SU-DHL-6 (cell line): Measurements from ENCODE around the gene RAMP3.

Source experiments
- EZH2phosphoT487 ChIP-seq: fragments of 200-600 bp; sonication (generic), shearing (Covaris generic); conservative IDR thresholded peaks from 2 replicates; pipeline ENCODE4 v1.6.1; 2018; ENCODE audit warnings: mild to moderate bottlenecking, antibody characterized with exemption, low read length, moderate library complexity, mixed read lengths
- TF ChIP-seq, protein P1 (sequence below): fragments of 200-600 bp; sonication (generic); IDR thresholded peaks from one replicate; pipeline ENCODE4 v1.5.1; 2017; ENCODE audit warnings: antibody characterized with exemption, mild to moderate bottlenecking, low read length, moderate library complexity; ENCODE audit not compliant: insufficient read depth, poor library complexity, severe bottlenecking

DNA sequence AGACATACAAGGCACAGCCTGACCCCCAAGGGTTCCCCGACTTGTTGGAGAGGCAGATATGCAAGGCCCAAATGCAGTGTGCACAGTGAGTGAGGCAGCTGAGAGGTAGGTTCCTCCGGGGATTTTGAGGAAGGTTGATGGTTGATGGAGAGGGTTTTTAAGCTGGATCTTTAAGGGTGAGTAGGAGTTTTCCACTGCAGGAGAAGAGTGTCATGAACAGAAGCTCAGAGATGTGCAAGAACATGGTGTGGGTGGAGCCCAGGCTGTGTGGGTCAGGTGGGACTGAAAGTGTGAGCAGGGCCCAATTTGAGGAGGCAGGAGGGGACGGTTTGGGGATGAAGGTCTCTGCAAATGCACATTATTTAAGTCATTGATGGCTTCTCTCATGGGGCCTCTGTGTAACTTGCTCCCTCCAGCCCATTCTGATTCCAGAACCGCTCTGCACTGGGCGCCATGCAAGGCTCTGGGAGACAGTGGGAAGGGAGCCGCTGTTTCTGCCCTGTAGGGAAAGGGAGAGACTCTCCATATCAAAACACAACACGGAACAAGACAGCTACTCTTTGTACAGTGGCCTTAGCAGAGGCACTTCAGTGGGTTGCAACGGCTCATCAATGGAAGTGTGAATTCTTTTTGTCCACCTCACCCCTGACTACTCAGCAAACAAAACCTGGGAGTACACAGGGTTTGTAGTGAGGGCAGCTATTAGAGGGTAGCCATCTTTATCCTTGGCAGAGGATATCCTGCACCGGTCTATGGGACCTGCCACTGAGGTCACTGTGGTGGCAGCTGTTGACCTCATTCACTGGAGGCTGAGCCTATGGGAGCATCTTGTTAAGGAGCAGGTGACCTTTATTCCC lies 29.7 kb downstream of the RAMP3 start:
- TF ChIP-seq, protein P1, sequence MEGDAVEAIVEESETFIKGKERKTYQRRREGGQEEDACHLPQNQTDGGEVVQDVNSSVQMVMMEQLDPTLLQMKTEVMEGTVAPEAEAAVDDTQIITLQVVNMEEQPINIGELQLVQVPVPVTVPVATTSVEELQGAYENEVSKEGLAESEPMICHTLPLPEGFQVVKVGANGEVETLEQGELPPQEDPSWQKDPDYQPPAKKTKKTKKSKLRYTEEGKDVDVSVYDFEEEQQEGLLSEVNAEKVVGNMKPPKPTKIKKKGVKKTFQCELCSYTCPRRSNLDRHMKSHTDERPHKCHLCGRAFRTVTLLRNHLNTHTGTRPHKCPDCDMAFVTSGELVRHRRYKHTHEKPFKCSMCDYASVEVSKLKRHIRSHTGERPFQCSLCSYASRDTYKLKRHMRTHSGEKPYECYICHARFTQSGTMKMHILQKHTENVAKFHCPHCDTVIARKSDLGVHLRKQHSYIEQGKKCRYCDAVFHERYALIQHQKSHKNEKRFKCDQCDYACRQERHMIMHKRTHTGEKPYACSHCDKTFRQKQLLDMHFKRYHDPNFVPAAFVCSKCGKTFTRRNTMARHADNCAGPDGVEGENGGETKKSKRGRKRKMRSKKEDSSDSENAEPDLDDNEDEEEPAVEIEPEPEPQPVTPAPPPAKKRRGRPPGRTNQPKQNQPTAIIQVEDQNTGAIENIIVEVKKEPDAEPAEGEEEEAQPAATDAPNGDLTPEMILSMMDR, result no peak
- no peak for TF ChIP-seq EZH2phosphoT487
